NCI-H460 (cell line): ENCODE results near the gene LMNB1. TPM values are rescaled to one million over a fixed set of nuclear protein-coding genes. Genes with fewer than 3 reads are reported as not detected.
"Not testable (repeated sequence)": the region's sequence is repeated elsewhere in the genome, so short reads cannot be mapped to it uniquely, and the experiment has no call there.

Experiments used
- DNase-seq: peaks from one replicate; pipeline ENCODE4 v3.0.0-alpha.2; 2016; ENCODE audit warnings: low read depth; ENCODE audit errors: extremely low read depth
- total RNA-seq: library from RNA; depleted of rRNA; stranded (reverse); fragments of >200 nt; shearing (Covaris generic); gene quantifications from 2 replicates; pipeline ENCODE4 v1.2.3, GENCODE V29; 2014

Gene LMNB1
- total RNA-seq, 1 experiment from 2014 or later, result 67.1 TPM

DNA sequence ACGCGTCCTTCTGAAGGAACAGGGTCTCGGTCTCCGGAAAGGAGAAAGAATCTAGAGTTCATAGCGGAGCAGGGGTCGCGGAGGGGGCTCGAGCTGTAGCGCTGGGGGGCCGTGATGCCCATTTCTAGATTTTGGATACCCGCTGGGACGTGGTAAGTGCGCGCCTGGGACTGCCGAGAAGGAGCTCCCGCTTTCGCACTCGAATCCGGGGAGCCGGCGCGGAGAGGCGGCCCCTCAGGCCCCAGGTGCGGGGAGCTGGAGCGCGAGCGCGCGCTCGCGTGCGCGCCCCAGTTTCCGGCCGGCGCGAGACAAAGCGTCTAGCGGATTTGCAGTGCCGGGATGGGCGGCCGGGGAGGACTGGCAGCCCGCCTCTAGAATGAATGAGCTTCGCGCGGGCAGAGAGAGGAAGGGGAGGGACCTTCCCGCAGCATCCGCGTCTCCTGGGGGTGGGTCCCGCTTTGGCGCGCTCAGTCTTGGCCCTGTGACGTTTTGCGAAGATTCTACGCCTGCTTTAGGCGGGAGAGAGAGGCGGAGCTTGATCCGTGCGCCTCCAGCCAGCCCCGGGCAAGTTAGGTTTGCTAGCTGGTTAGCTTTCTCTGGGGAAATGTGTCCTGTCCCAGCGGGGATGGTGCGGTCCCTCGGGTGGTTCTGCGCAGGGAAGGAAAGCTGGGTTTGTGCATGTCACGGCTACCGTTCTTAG, 1.2 kb downstream of the LMNB1 start:
- peak; percentile 97 for DNase-seq

DNA sequence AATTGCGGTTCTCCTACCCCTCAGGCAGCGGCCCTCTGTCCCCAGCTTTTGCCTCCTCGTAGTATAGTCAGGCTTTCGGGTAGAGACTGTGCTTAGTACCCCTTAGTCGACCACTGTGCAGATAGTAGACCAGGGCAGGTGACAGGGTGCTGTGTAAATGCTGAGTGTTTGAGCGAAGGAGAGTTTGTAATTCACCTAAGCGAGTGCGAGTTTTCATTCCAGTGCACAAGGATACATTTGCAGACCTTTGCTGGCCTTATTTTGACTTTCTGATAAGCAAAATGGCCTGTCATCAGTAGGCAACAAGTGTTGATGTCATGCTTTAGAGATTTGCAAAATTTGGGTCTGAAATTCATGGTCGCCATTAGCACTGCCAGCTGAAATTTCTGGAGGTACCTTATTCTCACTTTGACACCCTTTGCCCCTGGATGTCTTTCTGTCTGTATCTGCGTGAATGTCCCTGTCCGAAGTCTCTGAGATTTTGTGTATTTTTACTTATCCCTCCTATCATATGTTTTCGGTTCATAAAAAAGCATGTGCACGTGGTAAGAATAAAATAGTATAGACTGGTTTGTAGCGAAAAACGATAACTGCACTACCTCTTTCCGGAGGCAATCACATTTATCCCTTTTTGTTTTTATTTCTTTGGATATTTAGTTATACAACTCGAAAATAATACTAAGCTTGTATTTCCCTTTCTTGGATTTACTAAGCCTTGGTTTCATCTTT, 1.9 kb downstream of the LMNB1 start:
- DNase-seq, result no peak

DNA sequence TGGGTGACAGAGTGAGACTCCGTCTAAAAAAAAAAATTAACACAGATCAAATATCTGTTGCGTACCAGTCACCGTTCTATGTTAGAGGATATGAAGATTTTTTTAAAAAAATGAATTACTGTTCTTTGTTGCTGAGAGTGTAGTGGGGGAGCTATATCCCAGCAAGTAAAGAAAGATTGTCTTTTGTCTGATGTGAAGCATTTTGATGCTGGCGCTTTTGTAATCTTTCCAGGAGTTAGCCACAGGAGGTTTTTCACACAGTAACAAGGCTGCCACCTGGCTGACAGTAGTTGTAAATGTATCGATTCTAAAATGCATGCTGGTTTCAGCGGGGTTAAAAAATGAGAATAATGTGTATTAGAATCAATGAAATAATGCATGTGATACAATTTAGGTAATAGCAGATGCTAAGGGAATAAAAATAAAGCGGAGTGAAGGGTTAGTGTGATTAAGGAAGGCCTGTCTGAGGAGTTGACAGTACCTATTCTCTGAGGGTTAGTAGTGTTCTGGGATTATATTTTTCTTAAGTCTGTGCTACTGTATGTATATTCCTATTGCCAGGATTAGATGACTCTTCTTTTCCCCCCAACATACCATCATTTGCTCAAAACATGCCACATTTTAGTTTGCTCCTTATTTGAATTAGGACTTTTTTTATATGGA, 3.4 kb downstream of the LMNB1 start:
- DNase-seq, result peak; percentile 70

DNA sequence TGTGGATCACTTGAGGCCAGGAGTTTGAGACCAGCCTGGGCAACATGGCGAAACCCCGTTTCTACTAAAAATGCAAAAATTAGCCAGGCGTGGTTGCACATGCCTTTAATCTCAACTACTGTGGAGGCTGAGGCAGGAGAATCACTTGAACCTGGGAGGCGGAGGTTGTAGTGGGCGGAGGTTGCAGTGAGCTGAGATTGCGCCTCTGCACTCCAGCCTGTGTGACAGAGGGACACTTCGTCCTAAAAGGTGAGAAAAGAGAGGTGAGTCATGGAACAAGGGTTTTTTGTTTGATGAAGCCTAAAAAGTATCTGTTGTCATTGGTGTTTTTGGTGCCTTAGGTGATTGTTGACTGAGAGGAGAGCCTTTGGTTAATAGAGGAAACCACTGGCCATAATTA, 11.5 kb downstream of the LMNB1 start:
- DNase-seq, result not testable (repeated sequence)

DNA sequence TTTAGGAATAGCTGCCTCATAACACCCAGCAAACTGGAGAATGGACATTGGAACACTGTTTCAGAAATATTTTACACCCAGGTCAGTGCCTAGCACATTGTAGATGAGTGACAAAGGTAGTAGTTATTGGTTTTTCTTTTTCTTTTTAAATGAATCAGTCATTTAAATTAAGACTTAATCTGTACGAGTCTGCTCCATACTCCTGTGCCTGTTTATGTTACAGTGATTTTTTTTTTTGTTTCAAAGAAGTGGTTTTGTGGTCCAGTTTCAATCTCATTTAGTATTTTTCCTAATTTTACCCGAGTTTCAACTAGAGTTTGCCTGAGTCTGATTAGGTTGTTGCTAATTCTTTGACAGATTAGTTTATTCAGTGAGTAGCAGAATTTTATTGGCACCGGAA, 16.2 kb downstream of the LMNB1 start:
- DNase-seq, result no peak

DNA sequence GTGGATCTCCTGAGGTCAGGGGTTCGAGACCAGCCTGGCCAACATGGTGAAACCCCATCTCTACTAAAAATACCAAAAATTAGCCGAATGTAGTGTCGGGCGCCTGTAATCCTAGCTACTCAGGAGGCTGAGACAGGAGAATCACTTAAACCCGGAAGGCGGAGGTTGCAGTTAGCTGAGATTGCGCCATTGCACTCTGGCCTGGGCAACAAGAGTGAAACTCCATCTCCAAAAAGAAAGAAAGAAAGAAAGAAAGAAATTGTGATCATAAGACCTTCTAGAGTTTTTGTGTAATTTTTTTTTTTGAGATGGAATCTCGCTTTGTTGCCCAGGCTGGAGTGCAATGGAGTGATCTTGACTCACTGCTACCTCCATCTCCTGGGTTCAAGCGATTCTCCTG, 16.7 kb downstream of the LMNB1 start:
- DNase-seq, result not testable (repeated sequence)

DNA sequence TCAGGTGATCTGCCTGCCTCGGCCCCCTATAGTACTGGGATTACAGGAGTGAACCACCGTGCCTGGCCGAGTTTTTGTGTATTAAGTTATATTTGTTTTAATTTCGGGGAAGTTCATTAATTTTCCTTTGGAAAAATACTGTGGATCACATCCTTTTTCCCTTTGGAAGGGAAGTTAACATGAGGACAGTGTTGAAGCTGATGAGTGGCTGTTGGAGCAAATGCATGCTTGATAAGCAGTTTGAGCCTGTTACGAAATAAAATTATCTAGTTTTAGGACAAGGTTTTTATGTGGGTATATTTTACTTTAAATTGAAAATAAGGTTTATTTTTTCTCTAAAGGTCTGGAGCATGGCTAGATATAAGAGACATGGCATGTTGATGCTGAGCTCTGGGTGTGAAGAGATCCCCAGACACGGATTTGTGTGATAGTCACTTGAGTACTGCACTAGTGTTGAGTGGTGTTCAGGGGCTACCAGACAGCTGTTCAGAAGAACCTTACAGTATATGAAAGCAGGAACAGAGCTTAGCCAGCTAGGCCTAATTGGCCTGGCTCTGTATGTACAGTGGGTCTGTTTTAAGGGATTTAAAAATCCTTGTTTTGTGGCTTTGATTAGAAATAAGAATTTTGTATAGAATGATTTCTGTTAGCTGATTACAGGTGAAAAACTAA, 17.4 kb downstream of the LMNB1 start:
- no peak for DNase-seq

DNA sequence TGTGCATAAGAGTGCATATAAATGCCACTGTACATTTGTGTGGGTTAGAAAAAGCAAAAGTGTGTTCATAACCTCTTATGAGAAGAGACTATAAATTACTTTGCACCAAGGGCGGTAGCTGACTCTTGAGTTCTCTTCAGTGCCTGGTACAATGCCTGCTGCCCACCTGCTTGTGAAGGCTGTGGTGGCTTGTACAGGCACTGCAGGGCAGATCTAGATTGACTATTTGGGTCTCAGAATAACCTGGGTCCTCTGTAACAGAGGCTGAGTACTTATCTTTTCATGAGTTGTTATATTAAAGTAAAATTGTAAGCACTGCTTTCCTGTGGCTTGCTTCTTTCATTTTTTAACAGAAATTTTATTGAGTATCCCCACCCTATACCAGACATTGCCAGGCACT, 22.8 kb downstream of the LMNB1 start:
- DNase-seq, result no peak

DNA sequence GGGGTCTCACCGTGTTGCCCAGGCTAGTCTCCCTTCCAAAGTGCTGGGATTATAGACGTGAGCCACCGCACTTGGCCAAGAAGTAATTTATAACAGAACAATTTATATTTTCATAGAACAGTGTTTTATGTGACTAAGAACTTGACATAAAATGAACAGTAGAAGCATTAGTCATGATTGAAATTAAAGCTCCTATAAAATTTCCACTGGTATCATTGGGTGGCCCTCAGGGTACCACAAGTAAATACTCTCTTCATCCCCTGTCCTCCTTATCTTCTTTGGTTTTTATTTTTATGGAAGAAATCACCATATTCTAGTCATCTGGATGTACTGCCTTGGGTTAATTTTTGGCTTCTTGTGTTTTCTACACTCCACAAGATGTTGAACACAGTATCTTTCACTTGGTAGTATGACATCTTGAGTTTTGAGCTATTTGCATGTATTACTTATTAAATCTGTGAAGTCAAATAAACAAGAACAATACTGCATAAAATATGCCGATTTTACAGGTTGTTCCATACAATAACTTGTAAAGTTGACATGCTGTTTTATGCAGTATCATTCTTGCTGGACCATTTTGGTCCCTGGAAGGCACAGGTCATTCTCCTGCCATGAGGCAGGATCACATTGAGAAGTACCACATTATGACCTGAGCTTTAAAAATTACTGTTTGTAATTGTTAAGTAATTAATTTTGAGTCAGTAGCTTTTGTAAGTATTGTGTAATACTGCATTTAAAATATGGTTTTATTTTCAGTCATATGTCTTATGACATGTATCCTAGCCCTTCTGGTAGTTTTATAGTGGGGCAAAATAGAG, 24.4 kb downstream of the LMNB1 start:
- no peak for DNase-seq

DNA sequence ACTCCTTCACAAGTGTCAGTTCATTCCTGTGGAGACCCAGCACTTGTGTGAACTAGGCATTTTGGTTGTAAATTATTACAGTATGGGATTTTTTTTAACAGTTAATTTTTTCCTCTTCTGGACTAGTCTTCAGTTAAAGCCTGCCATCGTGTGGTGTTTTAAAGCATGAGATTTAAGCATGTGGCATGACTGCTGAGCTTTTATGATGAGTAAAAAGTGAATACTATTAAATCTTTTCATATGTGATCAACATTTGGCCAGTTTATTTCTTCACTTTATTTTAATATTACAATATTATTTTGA, 25.0 kb downstream of the LMNB1 start:
- no peak for DNase-seq

DNA sequence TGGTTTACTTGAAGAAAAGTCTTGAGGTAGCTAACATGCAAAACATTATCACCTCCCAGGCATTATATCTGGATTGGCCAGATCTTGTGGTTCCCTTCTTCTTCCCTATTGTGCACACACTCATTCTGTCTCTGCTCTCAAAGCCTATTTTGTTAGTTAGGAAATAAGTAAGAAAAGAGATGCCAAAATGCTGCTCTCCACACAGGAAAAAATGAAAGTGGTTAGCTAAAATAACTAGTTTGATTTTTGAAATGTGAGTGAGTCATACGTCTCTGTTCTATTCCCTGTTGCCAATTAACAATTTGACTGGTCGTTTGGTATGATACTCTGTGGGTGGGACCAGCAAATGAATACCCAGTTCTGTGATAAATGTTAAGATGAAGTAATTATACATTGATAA, 28.1 kb downstream of the LMNB1 start:
- no peak for DNase-seq

DNA sequence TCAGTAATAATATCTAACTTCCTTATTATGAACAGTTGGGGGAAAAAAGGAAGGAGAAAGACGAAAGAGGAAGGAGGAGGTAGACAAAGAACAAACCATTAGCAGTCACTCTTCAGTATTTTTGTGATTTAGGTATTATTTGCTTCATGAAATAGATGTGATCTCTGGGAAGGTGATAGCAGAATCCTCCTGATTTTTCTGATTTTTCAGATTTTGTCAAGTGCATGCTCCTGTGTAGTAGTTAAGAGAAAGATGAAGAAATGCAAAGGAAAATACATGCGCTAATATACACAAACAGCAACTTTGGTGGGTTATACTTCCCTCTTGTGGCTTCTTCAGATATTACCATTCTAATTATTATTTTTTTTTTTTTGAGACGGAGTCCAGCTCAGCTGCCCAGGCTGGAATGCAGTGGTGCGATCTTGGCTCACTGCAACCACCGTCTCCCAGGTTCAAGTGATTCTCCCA, 31.6 kb downstream of the LMNB1 start:
- DNase-seq, result peak; percentile 45

DNA sequence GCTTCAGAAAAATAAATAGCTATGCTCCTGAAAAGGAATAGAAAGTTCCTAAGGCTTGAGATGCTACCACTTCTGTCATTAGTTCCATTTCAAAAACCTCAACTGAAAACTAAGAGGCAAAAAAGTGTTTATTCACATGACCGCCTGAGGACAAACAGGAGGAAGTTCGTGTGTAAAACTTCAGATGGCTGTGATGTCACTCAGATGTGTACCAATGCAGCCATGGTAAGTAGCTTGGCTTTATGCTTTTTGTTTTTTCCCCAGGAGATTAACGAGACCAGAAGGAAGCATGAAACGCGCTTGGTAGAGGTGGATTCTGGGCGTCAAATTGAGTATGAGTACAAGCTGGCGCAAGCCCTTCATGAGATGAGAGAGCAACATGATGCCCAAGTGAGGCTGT, 33.0 kb downstream of the LMNB1 start:
- DNase-seq, result no peak

DNA sequence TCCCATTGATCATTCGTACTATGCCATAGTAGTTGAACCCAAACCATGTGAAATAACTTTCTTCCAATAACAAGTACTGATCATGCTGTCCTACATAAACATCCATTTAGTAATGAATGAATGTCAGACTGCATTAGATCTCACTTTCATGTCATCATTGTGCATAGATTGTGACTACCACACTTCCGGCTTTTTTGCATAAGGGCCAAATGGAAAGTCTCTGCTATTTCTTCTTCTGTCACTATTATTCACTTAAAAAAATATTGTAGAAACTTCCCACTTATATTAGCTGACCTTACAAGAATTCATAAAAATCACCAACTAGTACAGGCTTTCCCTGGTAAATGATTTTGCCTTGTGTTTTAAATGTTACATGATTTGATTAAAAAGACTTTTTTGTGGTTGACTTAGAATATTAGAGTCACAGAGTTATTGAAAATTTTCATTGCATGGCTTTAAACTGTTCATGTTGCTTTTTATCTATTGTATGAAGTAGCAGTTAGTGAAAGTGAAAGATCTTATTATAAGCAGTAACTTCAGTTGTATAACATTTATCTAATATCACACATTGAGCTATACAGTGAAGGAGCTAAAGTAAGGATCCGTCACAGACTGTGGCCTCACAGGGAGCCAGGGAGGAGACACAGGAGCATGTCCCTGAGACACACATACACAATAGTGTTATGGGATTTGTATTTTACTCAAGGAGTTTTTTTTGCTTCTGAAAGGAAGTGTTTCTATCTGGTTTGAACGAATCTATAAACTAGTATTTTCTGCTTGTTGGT, 33.9 kb downstream of the LMNB1 start:
- DNase-seq, result no peak

DNA sequence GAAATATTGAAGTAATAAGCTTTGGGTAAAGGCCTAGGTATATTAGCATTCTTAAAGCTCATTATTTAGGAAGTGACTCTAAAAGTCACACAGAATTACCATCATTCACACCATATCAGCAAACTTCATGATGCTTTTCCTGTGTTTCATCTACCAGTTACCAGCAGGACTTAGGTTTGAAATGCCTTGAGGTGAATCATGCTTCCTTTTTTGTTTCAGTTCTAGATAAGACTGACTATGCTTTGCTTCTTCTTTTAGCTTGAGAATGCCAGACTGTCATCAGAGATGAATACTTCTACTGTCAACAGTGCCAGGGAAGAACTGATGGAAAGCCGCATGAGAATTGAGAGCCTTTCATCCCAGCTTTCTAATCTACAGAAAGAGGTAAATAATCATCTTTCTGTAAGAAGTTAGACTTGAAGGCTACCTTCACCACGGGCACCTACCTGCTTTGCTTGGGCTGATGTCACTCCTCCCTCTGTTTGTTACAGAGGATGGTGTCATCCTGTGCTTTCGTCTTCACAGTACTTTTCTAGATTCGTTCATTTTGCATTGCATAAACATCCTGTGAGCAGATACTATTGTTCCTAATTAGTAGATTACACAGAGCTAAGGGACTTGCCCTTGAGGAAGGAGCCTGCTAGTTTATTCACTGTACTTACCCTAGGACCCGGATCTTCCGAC, 34.7 kb downstream of the LMNB1 start:
- peak; percentile 50 for DNase-seq

DNA sequence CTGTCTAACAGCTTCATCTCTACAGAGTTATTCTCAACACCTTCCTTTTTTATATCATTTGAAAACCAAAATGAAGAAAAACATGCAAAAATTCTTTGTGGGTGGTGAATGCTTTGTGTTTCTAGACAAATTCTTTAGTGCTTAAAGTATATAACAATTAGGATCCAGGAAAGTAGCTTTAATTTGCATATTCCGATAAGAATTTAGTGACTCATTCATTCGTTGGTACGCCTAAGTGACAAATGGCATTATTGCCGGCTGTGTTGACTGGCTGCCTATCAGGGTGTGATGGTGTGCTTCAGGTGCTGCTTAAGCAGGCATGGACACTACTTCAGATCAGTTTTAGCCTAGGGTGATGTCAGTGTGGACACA, 35.2 kb downstream of the LMNB1 start:
- no peak for DNase-seq

DNA sequence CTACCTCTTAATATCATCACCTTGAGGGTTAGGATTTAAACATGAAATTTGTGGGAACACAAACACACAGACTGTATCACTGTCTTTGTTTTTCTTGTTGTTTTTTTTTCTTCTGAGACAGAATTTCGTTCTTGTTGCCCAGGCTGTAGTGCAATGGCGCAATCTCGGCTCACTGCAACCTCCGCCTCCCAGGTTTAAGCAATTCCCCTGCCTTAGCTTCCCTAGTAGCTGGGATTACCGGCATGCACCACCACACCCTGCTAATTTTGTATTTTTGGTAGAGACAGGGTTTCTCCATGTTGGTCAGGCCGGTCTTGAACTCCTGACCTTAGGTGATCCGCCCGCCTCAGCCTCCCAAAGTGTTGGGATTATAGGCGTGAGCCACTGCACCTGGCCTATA, 36.9 kb downstream of the LMNB1 start:
- not testable (repeated sequence) for DNase-seq

DNA sequence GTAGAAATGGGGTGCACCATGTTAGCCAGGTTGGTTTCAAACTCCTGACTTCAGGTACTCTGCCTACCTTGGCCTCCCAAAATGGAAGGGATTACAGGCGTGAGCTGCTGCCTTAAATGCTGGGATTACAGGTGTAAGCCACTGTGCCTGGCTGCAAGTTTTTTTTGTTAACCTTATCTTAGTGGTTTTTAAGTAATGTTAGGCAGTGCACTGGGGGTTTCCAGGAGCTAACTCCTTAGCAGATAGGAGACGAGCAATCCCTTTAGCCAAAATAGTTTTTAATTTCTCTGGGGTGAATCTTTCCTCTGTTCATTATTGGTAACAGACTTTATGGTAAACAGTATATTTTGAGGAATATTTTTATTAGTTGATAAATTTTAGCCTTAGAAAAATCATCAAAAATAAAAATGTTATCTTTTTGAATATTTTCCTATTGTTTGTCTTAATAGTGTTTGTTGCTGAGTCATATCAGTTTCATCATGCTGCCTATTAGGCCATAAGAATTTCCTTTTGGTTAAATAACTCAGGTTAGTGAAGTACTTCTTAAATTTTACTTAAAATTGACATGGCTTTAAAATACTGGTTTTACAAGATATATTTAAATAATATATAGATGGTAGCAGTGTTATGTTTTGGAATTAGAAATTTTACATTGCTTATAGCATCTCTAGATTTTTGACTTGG, 37.9 kb downstream of the LMNB1 start:
- no peak for DNase-seq

DNA sequence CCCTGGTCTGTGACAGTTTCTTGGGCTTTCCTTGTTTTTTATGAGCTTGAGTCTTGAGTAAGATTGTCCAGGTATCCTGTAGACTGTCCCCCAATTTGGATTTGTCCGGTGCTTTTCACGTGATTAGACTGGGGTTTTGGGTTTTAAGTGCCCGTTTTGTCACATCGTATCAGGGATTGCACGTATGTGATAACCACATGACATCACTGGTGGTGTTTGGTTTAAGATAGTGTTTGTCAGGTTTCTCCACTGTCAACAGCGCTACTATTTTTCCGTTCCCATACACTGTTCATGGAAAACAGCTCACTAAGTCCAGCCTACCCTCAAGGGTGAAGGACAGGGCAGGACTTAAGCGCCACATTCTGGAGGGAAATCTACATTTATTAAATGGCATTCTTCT, 39.7 kb downstream of the LMNB1 start:
- DNase-seq, result no peak
